ENCODE results near the gene PDE7B.
A peak's percentile ranks its signal among the peaks of the same experiment; 100 is the strongest.

PDE7B gene

DNA sequence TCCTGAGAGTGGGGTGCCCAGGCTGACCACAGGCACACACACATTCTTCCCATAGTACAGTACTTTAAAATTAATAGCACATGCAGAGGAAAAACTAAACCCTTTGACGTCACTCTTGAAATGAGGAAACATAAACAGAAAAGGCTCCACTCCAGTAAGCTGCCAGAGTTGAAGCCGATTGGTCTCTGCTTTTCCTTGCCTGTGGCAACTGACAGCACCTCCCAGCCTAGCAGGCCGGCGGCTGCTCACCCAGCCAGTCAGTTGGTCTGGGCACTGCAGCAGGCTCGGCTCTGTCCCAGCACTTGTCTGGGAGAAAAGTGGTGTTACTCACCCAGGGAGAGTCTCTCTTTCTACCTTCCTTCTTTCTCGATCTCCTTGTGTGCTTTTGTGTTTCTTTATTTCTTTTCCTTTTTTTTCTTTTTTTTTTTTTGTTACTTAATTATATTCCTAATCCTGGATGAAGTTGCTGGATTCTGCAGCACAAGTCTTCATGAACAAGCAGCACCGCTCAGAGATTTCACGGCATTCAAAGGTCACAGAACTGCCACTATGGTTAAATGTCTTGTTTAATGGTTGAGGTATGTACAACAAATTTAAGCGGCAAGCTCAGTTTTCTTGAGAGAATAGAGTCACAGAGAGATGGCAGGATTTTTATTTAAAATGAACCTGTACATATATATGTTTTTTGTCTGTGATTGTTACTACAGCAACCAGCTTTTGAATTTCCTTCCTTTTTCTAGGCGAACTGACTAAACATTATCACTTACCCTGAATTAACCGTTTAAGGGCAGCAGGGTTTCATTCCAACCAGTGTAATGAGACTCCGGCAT lies at the start of gene PDE7B:
Gene PDE7B, plus strand, starts transcription at position 260 of the 830 bp plus-strand sequence.
- DNase-seq: peak; percentile 53 to 86

DNA sequence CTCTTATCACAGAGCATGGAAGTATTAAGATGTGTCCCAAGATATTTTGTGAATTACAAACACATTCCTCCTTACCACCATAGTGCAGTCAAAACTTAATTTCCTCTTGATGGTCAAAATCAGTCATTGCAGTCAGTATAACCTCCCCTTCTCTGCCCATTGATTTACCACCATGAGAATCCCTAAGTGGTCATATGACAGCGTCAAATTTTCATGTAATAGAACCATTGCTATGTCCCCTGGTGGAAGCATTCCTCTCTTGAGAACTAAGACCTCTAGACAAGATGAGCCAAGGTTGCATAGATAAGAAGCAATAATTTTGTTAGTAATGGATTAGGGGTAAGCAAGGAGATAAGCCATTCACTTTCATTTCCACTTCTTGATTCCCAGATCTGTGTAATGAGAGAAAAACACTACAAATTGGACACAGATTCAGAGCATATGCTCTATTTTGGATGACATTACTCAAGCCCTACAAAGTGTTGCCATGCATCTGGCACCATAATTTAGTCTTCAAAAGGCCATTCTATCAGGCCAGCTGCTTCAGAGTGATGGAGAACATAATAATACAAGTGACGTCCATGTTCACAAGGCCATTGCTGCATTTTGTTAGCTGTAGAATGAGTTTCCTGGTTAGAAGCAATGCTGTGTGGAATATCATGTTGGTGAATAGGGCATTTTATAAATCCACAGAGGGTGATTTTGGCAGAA lies 49.6 kb upstream of the PDE7B start:
- no peak for DNase-seq

DNA sequence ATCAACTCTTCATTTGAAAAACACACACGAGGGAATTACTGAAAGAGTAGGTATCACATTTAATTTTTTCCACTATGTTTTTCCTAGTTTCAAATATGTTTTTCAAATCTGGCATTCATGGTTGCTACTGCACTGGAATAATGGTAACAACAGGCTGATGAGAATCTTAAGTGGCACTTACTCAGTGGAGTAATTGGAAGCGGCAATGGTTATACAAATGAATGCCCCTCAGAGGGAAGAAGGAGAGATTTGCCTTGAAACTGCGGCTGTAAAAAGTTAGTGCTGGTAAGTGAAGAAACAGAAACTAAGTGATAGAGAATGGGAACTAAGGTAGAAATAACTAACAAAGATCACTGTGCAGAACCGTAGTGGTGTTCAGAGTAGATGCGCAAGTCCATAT lies 41.0 kb upstream of the PDE7B start:
- DNase-seq: no peak

DNA sequence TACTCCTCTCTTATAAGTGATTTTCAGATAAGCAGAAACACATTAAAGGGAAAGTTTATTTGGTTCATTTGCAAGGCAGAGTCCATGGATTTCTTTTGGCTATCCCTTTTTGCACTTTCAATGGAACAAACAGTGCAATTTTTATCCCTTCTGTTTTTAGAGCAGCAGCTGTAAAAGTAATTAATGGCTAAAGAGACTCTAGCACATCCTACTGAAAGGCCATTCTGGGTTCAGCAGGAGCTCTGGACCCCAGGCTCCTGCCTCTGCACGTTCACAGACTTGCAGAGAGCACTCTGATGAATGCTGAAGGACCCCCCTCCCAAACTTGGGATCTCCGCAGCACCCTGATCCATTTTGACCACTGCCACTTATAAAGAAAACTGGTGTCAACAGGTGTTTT lies 40.3 kb upstream of the PDE7B start:
- no peak for DNase-seq

DNA sequence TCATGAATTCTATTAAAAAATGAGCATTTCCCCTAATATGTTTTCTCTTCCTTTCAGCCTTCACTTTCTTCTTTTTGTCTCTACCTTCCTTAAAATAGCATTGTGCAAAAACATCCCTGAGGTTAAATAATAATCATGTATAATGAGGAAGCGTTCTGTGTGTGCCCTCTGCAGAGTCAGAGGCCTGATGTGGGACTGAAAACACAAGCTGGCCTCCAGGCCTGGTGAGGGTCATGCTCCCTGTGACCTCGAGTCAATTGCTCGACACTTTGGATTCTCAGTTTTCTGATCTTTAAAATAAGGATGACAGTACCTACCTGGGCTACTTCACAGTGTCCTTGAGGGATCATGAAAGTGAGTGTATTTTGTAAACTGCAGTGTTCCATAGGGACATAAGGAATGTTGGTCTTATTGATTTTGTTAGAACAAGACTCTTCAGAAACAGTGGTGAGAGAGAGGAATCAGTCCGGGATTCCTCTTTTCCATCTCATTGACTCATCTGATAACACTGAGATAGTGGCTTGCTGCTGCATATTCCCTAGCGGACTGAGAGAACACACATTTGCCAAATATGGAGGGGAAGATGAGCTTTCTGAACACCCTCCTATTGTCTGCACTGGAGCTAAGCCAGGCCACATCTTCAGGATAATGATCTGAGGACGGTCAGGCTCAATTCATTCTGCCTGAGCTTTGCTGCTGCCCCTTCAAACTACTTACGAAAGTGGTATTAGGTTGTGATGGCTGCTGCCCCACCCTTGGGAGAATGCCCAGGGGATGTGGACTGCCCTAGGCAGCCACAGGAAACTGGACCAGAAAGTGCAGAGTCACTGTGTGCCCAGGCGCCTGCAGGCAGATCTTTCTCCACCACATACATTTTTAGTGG lies 39.6 kb upstream of the PDE7B start:
- no peak for DNase-seq

DNA sequence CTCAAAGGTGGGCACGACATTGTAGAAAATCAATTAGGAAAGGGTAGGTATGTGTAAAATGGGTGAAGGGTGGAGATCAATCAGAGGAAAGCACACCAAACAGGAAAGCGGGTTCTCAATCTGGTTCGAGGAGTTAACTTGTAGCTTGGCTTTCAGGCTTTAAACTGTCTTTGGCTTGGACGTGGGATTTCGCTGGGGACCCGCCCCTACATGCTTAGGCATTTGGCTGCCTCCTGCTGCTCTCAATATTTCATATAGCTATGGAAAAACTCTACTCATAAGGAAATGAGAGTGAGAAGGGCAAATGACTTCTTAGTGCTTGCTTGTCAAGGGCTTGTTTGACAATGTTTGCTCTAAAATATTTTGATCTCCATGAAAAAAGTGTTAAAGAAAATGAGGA lies 38.1 kb upstream of the PDE7B start:
- DNase-seq: no peak

DNA sequence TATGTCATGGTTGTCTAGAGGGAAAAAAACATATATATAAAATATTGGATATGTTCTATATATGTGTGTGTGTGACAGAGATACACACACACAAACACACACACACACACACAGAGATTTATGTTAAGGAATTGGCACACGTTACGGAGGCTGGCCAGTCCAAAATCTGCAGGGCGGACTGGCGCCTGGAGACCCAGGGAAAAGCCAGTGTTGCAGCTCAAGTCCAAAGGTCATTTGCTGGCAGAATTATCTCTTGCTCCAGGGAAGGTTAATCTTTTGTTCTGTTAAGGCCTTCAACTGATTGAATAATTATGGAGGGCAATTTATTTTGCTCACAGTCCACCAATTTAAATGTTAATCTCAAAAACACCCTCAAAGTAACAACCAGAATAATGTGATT lies 37.5 kb upstream of the PDE7B start:
- DNase-seq: no peak

DNA sequence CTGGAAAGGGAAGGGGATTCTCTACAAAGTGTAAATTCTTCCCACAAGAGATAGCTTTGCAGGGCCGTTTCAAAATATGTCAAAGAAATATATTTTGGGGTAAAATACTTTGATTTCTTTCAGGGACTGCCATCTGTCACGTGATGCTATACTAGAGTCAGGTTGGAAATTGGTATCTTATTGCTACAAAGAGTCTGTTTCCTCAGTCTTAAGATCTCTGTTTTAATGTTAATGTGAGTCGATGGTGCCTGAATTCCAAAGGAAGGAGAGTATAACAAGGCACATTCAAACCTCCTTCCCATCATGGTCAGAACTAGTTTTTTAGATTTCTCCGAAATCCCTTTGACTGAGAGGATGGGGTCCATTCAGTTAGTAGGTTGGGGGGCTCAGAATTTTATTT lies 36.3 kb upstream of the PDE7B start:
- no peak for DNase-seq

DNA sequence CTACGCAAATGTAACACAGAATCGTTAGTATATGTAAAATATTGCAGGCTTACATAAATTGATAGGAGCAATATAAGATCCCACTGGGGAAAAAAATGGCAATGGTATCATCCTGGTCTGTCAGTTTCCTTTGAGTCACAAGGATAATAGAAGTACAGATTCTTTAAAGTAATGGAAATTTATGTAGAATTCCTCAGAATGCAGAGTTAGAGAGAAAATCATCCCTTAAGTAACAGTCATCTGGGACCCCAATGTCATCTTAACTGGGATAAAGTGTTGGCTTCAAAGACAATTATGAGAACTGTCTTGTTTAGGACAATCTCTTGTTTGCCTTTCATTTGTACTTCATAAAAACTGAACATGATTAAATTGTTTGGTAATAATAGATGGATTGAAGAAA lies 34.5 kb upstream of the PDE7B start:
- no peak for DNase-seq

DNA sequence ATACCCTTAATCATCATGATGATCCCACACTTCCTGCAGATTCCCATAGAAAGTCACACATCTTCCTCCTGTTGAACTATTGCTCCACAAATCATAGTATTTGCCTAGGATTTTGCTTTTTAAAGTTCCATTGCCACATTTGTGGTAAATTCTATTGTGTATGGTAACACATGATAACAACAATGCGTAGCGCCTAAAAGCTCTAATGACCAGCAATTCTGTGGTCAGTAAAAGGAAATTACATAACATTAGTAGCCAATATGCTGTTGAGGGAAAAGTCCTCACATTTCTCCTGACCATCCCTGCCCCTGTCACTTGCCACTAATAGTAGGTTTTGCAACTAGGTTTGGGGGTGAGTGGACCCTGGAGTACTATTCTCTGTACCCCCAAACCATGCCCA lies 31.8 kb upstream of the PDE7B start:
- DNase-seq: no peak

DNA sequence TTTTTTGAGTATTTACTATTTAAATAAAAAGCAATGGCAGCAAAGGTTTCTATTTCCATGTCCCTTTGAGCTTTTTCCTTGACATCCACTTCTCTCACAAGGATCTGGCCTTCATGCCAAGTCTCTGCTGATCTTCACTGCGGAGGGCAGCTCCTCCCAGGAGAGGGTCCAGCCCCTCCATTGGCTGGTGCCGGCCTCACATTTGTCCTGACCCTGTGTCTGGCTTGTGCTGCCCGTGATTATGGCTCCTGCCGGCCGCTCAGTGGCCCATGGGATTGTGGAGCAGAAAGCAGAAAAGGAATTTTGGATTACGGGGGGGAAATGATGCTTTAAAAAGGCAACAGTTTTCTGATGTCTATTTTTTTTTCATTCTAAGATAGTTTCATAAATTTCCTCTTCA lies 31.2 kb upstream of the PDE7B start:
- DNase-seq: no peak

DNA sequence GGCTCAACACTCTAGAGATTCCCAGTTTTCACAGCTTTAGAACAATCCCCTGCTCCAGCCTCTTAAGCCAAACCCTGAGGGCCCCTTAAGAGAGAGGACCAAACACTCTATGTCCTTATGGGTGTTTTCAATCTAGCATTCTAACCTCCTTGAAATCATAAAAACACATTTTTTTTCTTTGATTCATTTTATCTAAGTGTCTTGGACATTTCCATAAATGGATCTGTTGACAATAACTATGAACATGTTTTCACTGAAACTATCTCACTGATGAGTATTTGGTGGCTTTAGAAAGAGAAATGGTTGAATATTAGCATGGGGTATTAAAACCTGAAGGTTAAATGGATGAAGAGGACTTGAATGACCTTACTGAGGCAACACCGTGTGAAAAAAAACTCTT lies 27.6 kb upstream of the PDE7B start:
- no peak for DNase-seq

DNA sequence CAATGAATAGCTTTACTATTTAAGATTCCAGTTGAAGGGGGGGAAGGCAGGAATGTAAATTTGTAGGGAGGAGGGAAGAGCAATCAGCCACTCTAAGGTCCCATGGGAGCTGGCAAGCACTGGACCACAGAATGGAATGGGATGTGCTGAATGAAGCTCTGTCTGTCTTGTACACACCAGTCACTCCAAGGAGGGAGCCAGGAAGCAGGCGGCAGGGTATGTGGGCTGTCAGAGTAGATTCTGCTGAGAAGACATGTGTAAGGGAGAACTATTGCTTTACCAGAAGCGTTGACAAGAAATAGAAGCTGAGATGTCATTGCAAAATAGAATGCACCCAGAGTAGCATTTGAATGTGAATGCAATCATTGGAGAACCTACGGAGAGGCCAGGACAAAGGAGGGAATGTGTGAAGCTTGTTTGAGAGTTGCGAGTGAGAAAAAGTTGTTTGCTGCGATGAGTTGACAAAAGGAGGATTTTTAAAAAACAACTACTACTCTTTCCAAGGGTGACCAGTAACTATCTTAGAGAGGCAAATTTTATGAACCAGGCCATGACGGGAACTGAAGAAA lies 25.2 kb upstream of the PDE7B start:
- DNase-seq: no peak

DNA sequence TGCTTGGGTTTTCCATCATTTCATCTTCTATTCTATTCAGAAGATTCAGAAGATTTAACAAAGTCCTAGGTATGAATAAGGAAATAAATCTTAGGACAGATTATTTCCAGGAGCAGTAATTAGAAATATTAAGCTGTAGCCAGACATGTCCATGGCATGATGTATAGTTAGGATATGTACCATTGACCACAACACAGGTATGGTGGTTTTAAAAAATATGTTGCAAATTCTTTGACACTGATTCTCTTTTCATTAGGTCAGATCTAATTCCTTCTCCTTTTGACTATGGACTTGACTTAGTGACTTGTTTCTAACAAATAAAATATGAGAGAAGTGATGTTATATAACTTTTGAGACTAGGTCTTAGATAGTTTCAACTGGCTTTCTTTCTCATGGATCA lies 23.5 kb upstream of the PDE7B start:
- DNase-seq: no peak

DNA sequence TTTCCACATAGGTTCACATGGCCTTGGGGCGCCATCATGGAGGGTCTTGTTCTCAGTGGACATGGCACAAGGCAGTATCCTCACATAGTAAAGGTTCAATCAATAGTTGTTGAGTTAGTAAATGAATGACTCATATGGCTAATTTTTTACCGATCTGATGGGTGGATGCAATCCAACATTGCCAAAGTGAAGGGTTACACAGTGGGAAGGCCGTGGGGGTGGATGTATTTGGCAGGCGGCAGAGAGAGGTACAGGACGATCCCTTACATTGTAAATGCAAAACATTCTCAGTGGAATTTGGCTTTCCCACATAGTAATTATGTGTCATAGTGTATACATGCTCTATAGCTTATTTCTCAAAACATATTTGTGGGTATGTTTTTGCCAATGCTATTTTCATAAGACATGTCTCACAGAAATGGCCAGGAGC lies 21.0 kb upstream of the PDE7B start:
- no peak for DNase-seq

DNA sequence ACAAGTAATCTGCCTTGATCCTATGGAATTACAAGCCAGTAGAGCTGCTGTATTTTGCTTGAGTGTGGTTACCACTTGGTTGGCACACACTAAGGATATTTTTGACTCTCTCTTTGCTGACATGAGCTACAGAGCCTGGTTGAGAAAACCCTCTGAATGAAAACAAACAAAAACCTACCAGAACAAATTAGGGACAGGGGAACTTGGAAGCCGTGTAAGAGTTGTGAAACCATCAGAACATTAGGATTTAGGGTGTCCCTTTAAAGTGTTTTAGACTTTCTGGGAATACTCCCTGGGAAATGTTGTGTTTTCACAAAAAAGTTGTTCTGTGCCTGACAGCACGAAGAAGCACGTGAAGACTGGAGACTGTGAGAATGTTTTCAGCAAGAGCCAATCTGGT lies 20.5 kb upstream of the PDE7B start:
- no peak for DNase-seq

DNA sequence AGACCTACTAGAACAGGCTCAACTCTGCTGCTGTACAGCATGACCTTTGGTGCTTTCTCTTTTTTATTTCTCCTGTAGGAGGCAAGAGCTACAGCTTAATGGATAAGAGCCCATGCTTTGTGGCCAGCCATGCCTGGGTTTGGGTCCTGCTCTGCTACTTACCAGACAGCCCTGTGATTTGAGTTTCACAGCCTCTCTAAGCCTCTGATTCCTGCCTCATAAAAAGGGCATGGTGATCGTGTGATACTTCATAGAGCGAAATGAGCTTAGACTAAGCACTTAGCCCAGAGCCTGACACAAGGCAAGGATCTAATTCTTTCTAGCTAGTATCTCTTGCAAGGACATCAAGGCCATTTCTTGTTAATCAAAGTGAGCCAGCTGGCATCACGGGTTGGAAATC lies 19.3 kb upstream of the PDE7B start:
- DNase-seq: no peak

DNA sequence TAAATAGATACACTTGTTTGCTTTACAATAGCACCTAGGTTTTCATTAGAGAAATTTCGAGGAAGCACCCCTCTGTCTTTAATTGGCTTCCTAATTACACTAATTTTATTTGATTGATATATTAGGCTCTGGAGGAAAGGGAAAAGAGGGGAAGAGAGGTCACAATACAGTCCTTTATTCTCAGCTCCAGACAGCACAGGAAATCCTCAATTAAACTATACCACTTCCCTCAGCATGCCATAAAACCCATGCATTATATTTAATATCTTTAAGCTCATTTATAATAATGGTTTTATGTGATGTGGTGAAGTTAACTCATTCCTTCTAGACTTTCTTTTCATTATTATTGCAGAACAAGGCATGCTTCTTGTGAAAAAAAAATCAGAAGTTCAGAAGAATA lies 17.7 kb upstream of the PDE7B start:
- no peak for DNase-seq

DNA sequence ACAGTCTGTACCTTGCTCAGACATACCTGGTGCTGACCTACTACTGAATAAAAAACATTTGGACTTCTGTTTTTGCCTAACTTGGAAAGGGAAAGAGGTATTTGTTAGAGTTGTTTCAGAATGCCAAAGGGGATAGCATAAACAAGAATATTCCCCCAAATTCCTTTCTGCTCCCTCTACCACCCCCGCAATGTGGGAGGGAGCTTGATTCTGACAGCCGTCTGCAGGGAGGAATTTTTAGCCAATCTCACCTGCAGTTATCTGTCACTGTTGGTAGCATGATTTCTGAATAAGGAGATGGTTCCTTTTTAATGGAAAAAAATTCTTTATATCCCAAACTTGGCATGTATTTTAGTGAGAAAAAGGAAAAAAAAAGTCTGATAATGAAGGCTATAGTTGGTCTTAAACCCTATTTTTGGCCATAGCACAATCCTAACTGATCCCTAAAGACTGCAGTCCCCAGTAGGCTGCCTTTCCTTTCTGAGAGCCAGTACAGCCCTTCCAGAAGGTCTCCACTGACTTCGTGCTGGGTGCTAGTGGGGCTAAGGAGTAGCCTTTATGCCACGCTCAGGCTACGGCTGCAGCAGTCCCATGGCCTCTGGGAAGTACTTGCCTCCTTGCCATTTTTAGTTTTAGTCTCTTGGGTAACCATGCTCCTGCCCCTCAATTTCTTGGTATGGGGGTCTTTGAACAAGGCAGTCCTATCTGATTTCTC lies 13.6 kb upstream of the PDE7B start:
- no peak for DNase-seq

DNA sequence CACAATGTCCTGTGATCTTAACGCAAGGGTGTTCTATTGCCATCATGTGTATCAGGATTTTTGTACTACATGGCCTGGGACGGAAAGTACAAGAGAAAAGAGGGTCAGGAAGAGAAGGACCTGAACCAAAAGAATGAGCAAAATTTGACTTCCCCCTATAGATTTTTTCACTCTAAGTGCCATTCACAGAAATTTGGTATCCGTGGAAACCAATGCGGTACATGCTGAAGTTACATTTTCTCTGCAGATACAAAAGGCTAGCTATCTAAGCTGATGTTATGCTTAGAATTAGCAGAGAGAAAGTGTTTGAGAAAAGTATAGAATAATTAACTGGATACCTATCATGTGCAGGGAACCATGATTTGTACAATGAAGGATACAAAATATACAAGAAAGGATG lies 12.4 kb upstream of the PDE7B start:
- DNase-seq: no peak

DNA sequence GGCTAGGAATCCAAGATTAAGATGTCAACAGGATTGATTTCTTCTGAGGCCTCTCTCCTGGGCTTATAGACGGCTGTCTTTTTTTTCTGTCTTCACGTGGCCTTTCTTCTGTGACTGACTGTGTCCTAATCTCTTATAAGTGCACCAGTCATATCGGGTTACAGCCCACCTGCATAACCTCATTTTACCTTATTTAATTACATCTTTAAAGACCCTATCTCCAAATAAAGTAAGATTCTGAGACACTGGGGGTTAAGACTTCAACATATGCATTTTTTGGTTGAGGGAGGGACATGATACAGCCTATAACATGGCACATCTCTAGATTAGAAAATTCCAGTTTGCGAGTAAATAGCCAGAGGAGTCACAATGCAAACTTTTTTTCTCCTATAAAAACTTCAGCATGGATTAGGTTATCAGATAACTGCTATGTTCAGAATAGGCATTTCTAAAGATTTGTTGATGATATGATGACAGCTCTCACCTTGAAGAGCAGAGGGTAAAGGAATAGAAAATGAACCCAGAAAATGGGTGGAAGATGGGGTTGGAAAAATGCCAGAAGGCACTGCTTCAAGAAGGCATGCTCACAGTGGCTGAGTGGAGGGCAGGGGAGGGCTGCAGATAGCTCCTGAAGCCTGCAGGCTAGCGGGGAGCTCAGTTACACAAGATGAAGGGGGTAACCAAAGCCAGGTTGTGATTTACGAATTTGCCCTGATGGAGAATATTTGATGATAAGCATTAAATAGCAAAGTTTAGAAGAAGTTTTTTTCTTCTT lies 8.7 kb upstream of the PDE7B start:
- DNase-seq: no peak

DNA sequence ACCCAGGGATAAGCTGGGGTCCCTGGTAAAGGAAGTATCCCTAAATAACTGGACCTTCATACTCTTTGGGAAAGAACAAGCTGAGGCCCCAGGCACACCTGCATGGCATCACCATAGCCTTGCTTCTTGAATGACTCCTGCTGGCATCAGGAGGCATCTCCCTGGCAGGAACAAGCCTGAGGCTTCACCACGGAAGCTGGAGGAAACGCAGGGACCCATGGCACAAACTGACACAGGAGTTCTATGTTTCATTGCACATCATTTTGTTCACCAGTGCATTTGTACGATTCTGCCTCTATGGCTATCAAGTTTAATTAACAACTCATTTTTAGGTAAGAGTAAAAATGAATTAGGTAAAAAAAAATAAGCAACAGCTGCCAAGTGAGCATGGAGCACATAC lies 619 bp upstream of the PDE7B start:
- DNase-seq: no peak

Measured in CD4-positive, alpha-beta T cell treated with Interleukin-4 for 1 hour (primary cell).